ENCODE measurements around the gene DPCD. TPM values are rescaled to one million over a fixed set of nuclear protein-coding genes. Genes with fewer than 3 reads are reported as not detected.

Gene DPCD
- total and polyA plus RNA-seq, 2 donors (not counting 3 experiments of a cell fraction or from before 2014, with no cell fraction given) = 25.3 to 39.3 TPM

- no peak for DNase-seq (ENCODE audit: low read depth, low spot score)
- BruUV-seq (replicated peaks) = no TSS peak
- intact Hi-C loops (cut with micrococcal nuclease) (no loop called here), dilution Hi-C loops (cut with MboI; ENCODE audit: extremely low pct_ligation_motif_present, low sequenced_read_pairs) (no loop called here)
- no peak overlapping the region for H3K4me3 ChIP-seq (replicated peaks in 1 of 3; ENCODE audit: insufficient read depth in 1 of 3, low read depth in 1 of 3, low read length in 3 of 3)
- CTCF ChIA-PET = interaction anchor here (1.4 kb wide), 1 partner anchor 91 kb away, joined by 3 read pairs; no protein-coding TSS in a partner anchor
- no peak overlapping the region for H3K4me2 ChIP-seq (ENCODE audit: insufficient read depth, low read length)
- H3K27ac ChIP-seq (ENCODE audit: insufficient read depth, low read depth, low read length) = no peak overlapping the region
- no peak overlapping the region for H2AFZ ChIP-seq (ENCODE audit: low read depth, low read length)
- no peaks in the 10 kb centered on the region for H3K9me3 ChIP-seq (replicated peaks; ENCODE audit: control insufficient read depth, insufficient read depth, low read length)
- H3K4me1 ChIP-seq (ENCODE audit: control insufficient read depth, extremely low read depth, insufficient read depth, low read length) = no peaks in the 10 kb centered on the region
- no peak overlapping the region for H3K9ac ChIP-seq (replicated peaks; ENCODE audit: extremely low read depth, insufficient read depth, low read length)
- no peak for FAIRE-seq
- H3K36me3 ChIP-seq (ENCODE audit: control insufficient read depth in 2 of 2, extremely low read depth in 1 of 2, insufficient read depth in 2 of 2, low read length in 2 of 2) = peaks cover 0 to 2% of the 10 kb centered on the region in 2 experiments
- no peaks in the 10 kb centered on the region for H3K9me1 ChIP-seq (replicated peaks; ENCODE audit: control insufficient read depth, extremely low read depth, insufficient read depth, low read length)
- no peaks in the 10 kb centered on the region for H4K20me1 ChIP-seq (replicated peaks; ENCODE audit: control insufficient read depth, extremely low read depth, insufficient read depth, low read length)
- H3K27me3 ChIP-seq (ENCODE audit: control insufficient read depth in 2 of 2, insufficient read depth in 2 of 2, low read length in 2 of 2) = no peaks in the 10 kb centered on the region
- POLR2A ChIA-PET = no interaction called here
- TF ChIP-seq MYC (IDR thresholded peaks at IDR 0.05; ENCODE audit: low read depth, low read length) (no peak), EZH2 (IDR thresholded peaks at IDR 0.05; ENCODE audit: borderline replicate concordance, low read depth, low read length, severe bottlenecking) (no peak), POLR2AphosphoS5 (IDR thresholded peaks at IDR 0.05; ENCODE audit: insufficient read depth, low read depth, low read length) (no peak), JUN (IDR thresholded peaks at IDR 0.05; ENCODE audit: borderline replicate concordance, insufficient read depth, insufficient read length, low read depth) (no peak), GATA2 (IDR thresholded peaks at IDR 0.05; ENCODE audit: insufficient read depth, insufficient read length, low read depth, low read length) (no peak), FOS (IDR thresholded peaks at IDR 0.05; ENCODE audit: borderline replicate concordance, insufficient read depth, low read length) (no peak), POLR2A (IDR thresholded peaks at IDR 0.05; ENCODE audit: low read depth, low read length) (no peak)
- TF ChIP-seq, protein P1, sequence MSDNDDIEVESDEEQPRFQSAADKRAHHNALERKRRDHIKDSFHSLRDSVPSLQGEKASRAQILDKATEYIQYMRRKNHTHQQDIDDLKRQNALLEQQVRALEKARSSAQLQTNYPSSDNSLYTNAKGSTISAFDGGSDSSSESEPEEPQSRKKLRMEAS (IDR thresholded peaks at IDR 0.05; ENCODE audit: insufficient read depth, insufficient read length) = no peak
- TF ChIP-seq, protein P2, sequence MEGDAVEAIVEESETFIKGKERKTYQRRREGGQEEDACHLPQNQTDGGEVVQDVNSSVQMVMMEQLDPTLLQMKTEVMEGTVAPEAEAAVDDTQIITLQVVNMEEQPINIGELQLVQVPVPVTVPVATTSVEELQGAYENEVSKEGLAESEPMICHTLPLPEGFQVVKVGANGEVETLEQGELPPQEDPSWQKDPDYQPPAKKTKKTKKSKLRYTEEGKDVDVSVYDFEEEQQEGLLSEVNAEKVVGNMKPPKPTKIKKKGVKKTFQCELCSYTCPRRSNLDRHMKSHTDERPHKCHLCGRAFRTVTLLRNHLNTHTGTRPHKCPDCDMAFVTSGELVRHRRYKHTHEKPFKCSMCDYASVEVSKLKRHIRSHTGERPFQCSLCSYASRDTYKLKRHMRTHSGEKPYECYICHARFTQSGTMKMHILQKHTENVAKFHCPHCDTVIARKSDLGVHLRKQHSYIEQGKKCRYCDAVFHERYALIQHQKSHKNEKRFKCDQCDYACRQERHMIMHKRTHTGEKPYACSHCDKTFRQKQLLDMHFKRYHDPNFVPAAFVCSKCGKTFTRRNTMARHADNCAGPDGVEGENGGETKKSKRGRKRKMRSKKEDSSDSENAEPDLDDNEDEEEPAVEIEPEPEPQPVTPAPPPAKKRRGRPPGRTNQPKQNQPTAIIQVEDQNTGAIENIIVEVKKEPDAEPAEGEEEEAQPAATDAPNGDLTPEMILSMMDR (IDR thresholded peaks at IDR 0.05; ENCODE audit: extremely low read depth in 1 of 2, insufficient read depth in 1 of 2, low read depth in 1 of 2, low read length in 2 of 2) = no peak
- no peaks in the 10 kb centered on the region for H3K79me2 ChIP-seq (ENCODE audit: control insufficient read depth, insufficient read depth, low read length)
Measured at GRCh38 chr10:101646364-101646763, 58.2 kb downstream of the DPCD start.

Data from endothelial cell of umbilical vein (primary cell).